Stimulated activated CD4-positive, alpha-beta T cell treated with anti-CD3 and anti-CD28 coated beads, Interleukin-15, amount 100 ng/mL, for 1 hour (primary cell): ENCODE measurements around the gene MRPL48.
A peak's percentile ranks its signal among the peaks of the same experiment; 100 is the strongest.
"Not testable (repeated sequence)": the region's sequence is repeated elsewhere in the genome, so short reads cannot be mapped to it uniquely, and the experiment has no call there.

ENCODE experiments used
- DNase-seq, 2 donors: peaks; one replicate each; pipeline ENCODE4 v3.0.0-alpha.2; 2020; ENCODE audit warnings: low read depth in 1 of 2, low spot score in 1 of 2

MRPL48 gene

GRCh38 chr11:73838443-73839122 lies 50.9 kb downstream of the MRPL48 start:
- DNase-seq = no peak

GRCh38 chr11:73839123-73839457 lies 51.4 kb downstream of the MRPL48 start:
- DNase-seq = no peak

DNA sequence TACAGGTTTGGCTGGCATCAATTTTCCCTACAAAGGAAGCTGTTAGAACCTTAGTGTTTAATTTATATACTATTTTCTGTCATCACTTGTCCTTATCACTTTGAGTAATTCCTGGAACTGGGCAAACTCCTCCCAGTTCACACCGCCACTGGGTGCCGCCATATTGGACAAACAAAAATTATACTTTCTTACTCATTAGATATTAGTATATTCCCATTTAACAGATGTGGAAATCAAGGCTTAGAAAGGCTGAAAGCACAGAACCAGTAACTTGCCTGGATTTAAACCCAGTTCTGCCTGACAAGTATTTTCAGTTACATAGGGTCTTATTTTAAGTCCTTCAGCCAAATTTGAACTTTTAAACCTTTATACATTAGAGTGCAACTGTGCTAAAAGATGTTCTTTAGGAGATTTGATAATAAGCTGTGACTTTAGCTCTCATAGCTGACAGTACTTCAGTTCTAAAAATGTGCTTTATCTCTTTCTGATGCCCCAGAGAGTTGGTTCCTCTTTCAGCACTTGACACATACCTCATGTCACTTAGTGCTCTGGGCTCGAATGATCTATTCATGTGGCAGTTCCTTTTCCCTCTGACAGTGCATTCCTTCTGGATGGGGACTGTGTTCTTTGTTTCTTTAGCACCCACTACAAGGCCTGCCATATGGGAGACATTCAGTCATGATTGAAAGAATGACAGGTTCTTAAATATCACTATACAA lies 63.5 kb downstream of the MRPL48 start:
- DNase-seq = no peak

DNA sequence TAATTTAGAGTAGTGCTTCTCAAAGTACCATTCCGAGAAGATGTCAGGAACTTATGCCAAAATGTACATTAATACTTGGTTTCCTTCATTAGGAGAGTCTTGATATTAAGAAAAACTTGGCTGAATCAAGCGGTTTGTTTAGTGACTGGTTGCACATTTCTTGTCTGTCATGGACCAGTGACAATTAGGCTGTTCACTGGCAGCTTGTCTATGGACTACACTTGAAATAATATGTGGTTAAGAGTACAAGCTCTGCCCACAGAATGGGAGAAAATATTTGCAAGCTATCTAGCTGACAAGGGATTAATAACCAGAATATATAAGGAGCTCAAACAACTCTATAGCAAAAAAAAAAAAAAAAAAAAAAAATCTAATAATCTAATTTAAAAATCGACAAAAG lies 64.4 kb downstream of the MRPL48 start:
- no peak for DNase-seq

- DNase-seq = no peak
Observed at GRCh38 chr11:73854680-73855079, 67.0 kb downstream of the MRPL48 start.

DNA sequence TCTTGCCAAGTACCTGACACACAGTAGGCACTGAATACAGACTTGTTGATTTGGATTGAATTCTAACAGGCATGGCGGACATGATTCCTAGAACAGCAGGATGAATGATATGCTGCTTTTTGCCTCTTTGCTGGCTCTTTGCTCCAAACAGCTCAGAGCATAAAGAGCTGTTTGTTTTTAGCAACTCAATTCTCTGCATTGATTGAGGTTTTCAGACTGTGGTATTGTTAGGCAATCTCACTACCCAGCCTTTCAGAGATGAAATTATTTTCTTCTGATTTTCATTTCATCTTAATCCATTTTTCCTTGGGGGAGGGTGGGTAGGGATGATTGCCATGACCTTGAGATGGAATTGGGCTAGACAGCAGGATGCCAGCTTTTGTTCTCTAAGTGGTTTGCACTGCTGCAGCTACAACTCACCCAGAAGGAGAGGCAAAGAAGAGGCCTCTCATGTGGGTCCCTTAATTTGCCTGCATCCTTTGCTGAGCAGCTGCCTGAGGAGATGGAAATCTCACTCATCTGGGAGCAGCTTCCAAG lies 68.4 kb downstream of the MRPL48 start:
- no peak for DNase-seq

GRCh38 chr11:73859671-73860070 lies 72.0 kb downstream of the MRPL48 start:
- no peak for DNase-seq

DNA sequence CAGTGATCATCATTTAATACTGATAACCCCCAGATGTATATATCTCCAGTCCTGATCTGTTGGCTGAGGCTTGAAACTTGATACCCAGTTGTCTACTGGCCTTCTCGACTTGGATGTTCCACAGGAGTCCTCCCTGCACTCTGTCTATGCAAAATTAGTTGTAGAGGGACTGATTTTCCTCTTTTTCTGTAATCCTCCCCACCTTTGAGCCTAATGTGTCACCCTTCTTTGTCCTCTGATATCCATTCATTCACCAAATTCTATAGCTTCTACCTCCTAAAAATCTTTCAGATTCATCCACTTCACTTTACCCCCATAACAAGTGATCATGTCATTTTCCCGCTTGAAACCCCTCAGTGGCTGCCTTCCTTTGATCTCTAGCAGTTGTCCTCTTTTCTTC lies 72.5 kb downstream of the MRPL48 start:
- no peak for DNase-seq

GRCh38 chr11:73862986-73863385 lies 75.3 kb downstream of the MRPL48 start:
- DNase-seq = no peak

DNA sequence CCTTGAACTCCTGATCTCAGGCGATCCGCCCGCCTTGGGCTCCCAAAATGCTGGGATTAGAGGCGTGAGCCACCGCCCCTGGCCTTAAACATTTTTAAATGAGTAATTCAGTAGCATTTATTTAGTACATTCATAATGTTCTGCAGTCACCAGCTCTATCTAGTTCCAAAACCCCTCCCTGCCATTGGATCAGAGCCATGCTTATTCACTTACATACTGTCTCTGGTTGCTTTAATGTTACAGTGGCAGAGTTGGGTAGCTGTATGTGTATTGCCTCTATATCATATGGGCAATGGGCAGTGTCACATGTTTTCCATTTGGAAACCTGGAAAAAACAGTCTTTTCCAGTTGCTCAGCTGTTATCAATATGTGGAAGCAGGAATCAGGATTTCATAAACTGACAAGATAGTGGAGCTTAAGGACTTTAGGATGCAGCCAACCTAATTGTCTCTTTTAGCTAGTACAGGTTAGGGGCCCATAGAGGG lies 78.5 kb downstream of the MRPL48 start:
- no peak for DNase-seq

- no peak for DNase-seq
Observed at GRCh38 chr11:73866586-73866996, 78.9 kb downstream of the MRPL48 start.

DNA sequence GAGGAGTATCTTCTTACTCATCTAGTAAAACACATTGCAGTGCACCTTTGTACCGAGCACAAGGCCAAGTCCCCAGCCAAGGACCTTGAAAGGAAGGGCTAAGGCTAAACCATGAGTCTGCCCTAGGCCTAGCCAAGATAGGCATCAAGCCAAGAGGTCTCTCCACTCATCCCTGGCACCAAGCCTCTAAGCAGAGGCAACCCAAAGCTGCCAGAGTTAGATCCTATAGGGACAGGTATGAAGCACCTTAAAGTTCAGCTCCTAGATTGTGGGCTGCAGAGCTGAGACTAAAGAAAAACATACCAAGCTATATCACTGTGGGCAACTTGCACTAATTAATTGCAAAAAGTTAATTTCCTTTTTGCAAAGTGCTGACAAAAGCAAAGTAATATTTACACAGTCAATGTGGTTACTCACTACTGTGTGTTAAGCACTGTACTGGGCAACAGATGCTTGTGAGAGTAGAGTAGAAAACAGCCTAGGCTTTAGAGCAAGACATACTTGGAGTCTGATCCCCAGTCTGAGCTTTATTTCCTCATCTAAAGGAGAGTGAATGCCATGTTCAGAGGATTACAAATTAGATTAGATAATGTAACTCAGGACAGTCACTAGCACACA lies 81.8 kb downstream of the MRPL48 start:
- no peak for DNase-seq

- DNase-seq = no peak
Observed at GRCh38 chr11:73870261-73870660, 82.6 kb downstream of the MRPL48 start.

GRCh38 chr11:73872749-73873357 lies 85.2 kb downstream of the MRPL48 start:
- DNase-seq = no peak

- DNase-seq = no peak
Observed at GRCh38 chr11:73875380-73875779, 87.7 kb downstream of the MRPL48 start.

DNA sequence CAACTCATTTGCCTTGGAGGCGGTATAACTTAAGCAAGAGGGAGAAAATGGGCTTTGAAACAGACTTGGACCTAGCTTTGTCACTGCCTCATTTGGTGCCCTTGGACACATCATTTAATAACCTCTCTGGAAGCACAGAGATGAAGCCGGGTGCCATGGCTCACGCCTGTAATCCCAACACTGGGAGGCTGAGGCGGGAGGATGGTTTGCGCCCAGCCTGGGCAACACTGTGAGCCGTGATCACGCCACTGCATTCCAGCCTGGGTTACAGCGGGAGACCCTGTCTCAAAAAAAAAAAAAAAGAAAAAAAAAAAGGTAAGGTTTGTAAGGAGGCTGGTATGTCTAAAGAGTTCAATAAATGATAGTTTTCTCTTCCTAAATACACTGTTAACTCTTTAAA lies 88.2 kb downstream of the MRPL48 start:
- no peak for DNase-seq

GRCh38 chr11:73876424-73877310 lies 89.0 kb downstream of the MRPL48 start, which contains the start of the genes COA4 and PAAF1:
Gene COA4 (minus strand): TSS chr11:73876846. CDS start chr11:73873378, 3,468 bp downstream.
Gene PAAF1 (plus strand): TSS chr11:73876999. CDS start chr11:73877022, 23 bp downstream.
- DNase-seq = peak; percentile 78 to 90

DNA sequence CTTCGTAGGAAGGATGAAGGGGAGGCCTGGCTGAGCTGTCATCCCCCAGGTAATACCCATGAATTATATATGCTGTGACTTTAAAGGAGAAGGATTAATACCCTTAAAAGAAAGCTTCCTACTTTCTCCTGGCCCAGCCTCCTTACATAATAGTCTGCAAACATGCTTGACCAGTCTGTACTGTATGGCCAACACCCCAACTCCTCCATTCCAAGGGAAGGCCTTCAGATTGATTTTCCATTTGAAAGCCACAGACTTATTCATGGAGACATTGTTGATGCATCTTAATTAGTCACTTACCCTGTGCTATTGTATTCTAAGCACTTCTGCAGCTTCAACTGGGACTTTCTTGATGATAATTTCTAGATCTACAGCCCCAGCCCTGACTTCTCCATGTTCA lies 91.1 kb downstream of the MRPL48 start:
- DNase-seq = no peak

DNA sequence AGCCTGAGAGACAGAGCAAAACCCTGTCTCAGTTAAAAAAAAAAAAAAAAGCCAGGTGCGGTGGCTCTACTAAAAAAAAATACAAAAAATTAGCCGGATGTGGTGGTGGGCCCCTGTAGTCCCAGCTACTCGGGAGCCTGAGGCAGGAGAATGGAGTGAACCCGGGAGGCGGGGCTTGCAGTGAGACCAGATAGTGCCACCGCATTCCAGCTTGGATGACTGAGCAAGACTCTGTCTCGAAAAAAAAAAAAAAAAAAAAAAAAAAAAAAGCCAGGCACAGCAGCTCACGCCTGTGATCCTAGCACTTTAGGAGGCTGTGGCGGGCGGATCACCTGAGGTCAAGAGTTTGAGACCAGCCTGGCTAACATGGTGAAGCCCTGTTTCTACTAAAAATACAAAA lies 92.8 kb downstream of the MRPL48 start:
- DNase-seq = not testable (repeated sequence)

DNA sequence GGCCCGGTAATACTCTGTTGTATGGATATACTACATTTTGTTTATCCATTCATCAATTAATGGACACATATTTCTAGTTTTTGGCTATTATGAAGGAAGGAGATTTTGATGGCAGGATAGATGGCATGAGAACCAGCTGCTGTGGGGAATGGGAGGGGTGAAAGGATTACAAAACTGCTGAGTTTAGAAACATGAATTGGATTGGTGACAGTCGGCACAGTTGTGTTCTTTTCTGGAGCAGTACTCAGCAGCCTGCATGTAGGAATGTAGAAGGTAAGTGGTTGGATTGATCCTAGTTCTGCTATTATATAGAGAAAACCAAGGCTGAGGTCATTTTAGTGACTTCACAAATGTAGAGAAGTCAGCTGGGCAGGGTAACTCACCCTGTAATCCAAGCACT lies 96.2 kb downstream of the MRPL48 start:
- DNase-seq = no peak
